ENCODE results near the gene EFNA4. TPM values are rescaled to one million over a fixed set of nuclear protein-coding genes. Genes with fewer than 3 reads are reported as not detected.
A peak's percentile ranks its signal among the peaks of the same experiment; 100 is the strongest.

EFNA4 gene
- total and polyA plus RNA-seq, 2 donors (not counting 1 experiment from before 2014, with no cell fraction given) = 8.4 to 10.6 TPM

DNA sequence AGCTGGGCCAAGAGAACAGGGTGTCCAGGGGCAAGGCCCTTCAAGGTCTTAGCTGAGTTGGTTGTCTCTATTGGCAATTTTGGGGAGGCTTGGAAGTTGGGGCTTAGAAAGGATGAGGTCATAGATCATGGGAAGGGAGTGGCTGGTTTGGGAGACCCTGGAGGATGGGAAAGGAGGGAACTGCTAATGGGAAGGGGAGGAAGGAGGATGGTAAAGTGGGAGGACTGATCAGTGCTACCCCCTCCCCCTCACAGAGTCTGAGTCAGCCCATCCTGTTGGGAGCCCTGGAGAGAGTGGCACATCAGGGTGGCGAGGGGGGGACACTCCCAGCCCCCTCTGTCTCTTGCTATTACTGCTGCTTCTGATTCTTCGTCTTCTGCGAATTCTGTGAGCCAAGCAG lies 5.1 kb downstream of the EFNA4 start:
- Histone ChIP-seq H3K36me3 (replicated peaks in 1 of 2; ENCODE audit: control extremely low read depth in 1 of 2, control insufficient read depth in 1 of 2, extremely low read depth in 1 of 2, insufficient read depth in 2 of 2, low read length in 1 of 2) (peaks cover 0 to 23% of the 10 kb centered on the region in 2 experiments), H3K9ac (ENCODE audit: low read length) (no peak overlapping the region), H3K27ac (ENCODE audit: low read length in 2 of 2) (no peak overlapping the region), H3K4me3 (ENCODE audit: control extremely low read depth in 1 of 5, extremely low read depth in 1 of 5, insufficient read depth in 1 of 5, low read depth in 2 of 5, low read length in 4 of 5) (no peak overlapping the region), H2AFZ (ENCODE audit: insufficient read depth, low read depth, low read length, poor library complexity, severe bottlenecking) (no peak overlapping the region), H3K4me1 (ENCODE audit: control insufficient read depth in 2 of 2, insufficient read depth in 2 of 2, low read length in 2 of 2) (peaks cover 30 to 53% of the 10 kb centered on the region in 2 donors), H3K79me2 (ENCODE audit: control insufficient read depth, insufficient read depth, low read length) (peaks cover 7% of the 10 kb centered on the region), H3K9me3 (ENCODE audit: control extremely low read depth in 1 of 3, control insufficient read depth in 2 of 3, insufficient read depth in 1 of 3, low read length in 2 of 3) (no peaks in the 10 kb centered on the region), H3K4me2 (replicated peaks; ENCODE audit: low read depth, low read length, poor library complexity, severe bottlenecking) (no peak overlapping the region), H4K20me1 (ENCODE audit: control insufficient read depth, insufficient read depth, low read length, poor library complexity, severe bottlenecking) (peaks cover 37% of the 10 kb centered on the region), H3K27me3 (replicated peaks in 1 of 4; ENCODE audit: control extremely low read depth in 1 of 4, control insufficient read depth in 3 of 4, insufficient read depth in 4 of 4, low read length in 3 of 4) (no peaks in the 10 kb centered on the region)
- H3K4me3 Mint-ChIP-seq = no peak overlapping the region
- ChIA-PET CTCF (interaction anchor here (1.7 to 20.2 kb wide), 3 partner anchors 16 to 51 kb away, joined by 5 to 370 read pairs (median 184); partner anchors contain the start of gene ADAM15), POLR2A (interaction anchor here (0.6 to 1.2 kb wide), 3 partner anchors 16 to 133 kb away, joined by 3 to 4 read pairs (median 3); no protein-coding TSS in a partner anchor)
- ATAC-seq (ENCODE audit: low read depth) (no peak), DNase-seq (no peak)
- no peak overlapping the region for H3K27ac Mint-ChIP-seq
- TF ChIP-seq, protein P1, sequence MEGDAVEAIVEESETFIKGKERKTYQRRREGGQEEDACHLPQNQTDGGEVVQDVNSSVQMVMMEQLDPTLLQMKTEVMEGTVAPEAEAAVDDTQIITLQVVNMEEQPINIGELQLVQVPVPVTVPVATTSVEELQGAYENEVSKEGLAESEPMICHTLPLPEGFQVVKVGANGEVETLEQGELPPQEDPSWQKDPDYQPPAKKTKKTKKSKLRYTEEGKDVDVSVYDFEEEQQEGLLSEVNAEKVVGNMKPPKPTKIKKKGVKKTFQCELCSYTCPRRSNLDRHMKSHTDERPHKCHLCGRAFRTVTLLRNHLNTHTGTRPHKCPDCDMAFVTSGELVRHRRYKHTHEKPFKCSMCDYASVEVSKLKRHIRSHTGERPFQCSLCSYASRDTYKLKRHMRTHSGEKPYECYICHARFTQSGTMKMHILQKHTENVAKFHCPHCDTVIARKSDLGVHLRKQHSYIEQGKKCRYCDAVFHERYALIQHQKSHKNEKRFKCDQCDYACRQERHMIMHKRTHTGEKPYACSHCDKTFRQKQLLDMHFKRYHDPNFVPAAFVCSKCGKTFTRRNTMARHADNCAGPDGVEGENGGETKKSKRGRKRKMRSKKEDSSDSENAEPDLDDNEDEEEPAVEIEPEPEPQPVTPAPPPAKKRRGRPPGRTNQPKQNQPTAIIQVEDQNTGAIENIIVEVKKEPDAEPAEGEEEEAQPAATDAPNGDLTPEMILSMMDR (IDR thresholded peaks at IDR 0.05) = no peak
- no peak for TF ChIP-seq EZH2 (IDR thresholded peaks at IDR 0.05; ENCODE audit: borderline replicate concordance, insufficient read depth, low read depth, low read length, poor library complexity, severe bottlenecking)
- WGBS (ENCODE audit: insufficient coverage) = 100% methylated on average over 1 of the region's 3 CpGs
- H3K9me3 Mint-ChIP-seq (ENCODE audit: insufficient read depth) = no peaks in the 10 kb centered on the region
- intact Hi-C loops (cut with micrococcal nuclease) = loop anchor here (10.0 kb wide), 1 partner anchor 304 kb away; no protein-coding TSS in a partner anchor
- H3K4me1 Mint-ChIP-seq = peaks cover 55% of the 10 kb centered on the region
- no peaks in the 10 kb centered on the region for H3K27me3 Mint-ChIP-seq

DNA sequence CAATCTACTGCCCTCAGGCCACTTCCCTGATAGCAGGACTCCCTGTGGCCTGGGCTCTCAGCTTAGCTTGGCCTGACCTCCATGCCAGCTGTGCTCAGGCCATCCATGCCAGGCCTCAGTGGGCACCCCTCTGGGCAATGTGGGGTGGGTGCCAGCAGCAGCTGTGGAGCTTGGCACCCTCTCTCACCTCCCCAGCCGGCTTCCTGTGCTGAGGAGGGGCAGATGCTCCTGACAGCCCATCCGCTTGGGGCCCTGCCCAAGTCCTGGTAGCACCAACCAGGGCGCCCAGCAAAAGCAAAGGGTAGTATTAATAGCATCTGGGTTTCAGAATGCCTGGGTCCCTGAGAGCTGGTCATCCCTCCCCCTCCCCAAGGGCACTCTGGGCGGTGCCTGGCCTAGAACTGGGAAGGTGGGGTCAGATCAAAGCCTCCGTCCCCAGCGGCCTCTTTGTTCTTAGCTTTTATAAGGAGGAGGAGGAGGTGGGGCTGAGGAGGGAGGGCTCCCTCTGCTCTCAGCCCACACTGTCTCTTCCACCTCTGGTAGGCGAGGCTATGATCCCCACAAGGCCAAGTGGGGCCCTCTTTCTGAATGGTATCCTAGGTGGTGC lies 6.1 kb downstream of the EFNA4 start:
- Mint-ChIP-seq H3K27ac (no peak overlapping the region), H3K4me1 (peaks cover 54% of the 10 kb centered on the region)
- ATAC-seq (ENCODE audit: low read depth) = no peak

More for the DNA sequence above, 6.1 kb downstream of the EFNA4 start:
- Histone ChIP-seq H3K36me3 (replicated peaks in 1 of 2; ENCODE audit: control extremely low read depth in 1 of 2, control insufficient read depth in 1 of 2, extremely low read depth in 1 of 2, insufficient read depth in 2 of 2, low read length in 1 of 2) (peaks cover 0 to 23% of the 10 kb centered on the region in 2 experiments), H3K4me1 (ENCODE audit: control insufficient read depth in 2 of 2, insufficient read depth in 2 of 2, low read length in 2 of 2) (peaks cover 29 to 51% of the 10 kb centered on the region in 2 donors), H3K27me3 (replicated peaks in 1 of 4; ENCODE audit: control extremely low read depth in 1 of 4, control insufficient read depth in 3 of 4, insufficient read depth in 4 of 4, low read length in 3 of 4) (no peaks in the 10 kb centered on the region), H3K4me3 (ENCODE audit: control extremely low read depth in 1 of 5, extremely low read depth in 1 of 5, insufficient read depth in 1 of 5, low read depth in 2 of 5, low read length in 4 of 5) (no peak overlapping the region), H3K4me2 (replicated peaks; ENCODE audit: low read depth, low read length, poor library complexity, severe bottlenecking) (peak overlapping the region; percentile 87), H2AFZ (ENCODE audit: insufficient read depth, low read depth, low read length, poor library complexity, severe bottlenecking) (no peak overlapping the region), H3K27ac (ENCODE audit: low read length in 2 of 2) (no peak overlapping the region), H3K9ac (ENCODE audit: low read length) (no peak overlapping the region), H3K9me3 (ENCODE audit: control extremely low read depth in 1 of 3, control insufficient read depth in 2 of 3, insufficient read depth in 1 of 3, low read length in 2 of 3) (no peaks in the 10 kb centered on the region), H3K79me2 (ENCODE audit: control insufficient read depth, insufficient read depth, low read length) (peaks cover 4% of the 10 kb centered on the region), H4K20me1 (ENCODE audit: control insufficient read depth, insufficient read depth, low read length, poor library complexity, severe bottlenecking) (peaks cover 30% of the 10 kb centered on the region)
- no peaks in the 10 kb centered on the region for H3K27me3 Mint-ChIP-seq
- 100% methylated on average over 1 of the region's 7 CpGs for WGBS (ENCODE audit: insufficient coverage)
- H3K9me3 Mint-ChIP-seq (ENCODE audit: insufficient read depth) = no peaks in the 10 kb centered on the region
- CTCF ChIA-PET = interaction anchor here (3.5 to 20.2 kb wide), 3 partner anchors 8 to 21 kb away, joined by 16 to 370 read pairs (median 35); partner anchors contain the start of gene ADAM15
- no peak overlapping the region for H3K4me3 Mint-ChIP-seq
- intact Hi-C loops (cut with micrococcal nuclease) = loop anchor here (10.0 kb wide), 1 partner anchor 305 kb away; no protein-coding TSS in a partner anchor
- POLR2A ChIA-PET = interaction anchor here (1.3 to 1.5 kb wide), 3 partner anchors 8 to 15 kb away, joined by 3 to 7 read pairs (median 5); no protein-coding TSS in a partner anchor
- TF ChIP-seq, protein P1 (IDR thresholded peaks at IDR 0.05) = no peak
- TF ChIP-seq EZH2 (IDR thresholded peaks at IDR 0.05; ENCODE audit: borderline replicate concordance, insufficient read depth, low read depth, low read length, poor library complexity, severe bottlenecking) = no peak
- DNase-seq = no peak
